Fibroblast of lung (primary cell): ENCODE results near the gene SPON2.

ENCODE experiments used
- CTCF ChIP-seq, 2 donors: IDR thresholded peaks in 1 of 2; conservative IDR thresholded peaks in 1 of 2; 1 replicate in 1 of 2; 2 replicates in 1 of 2; pipeline ENCODE4 v1.5.1; 2011 to 2012; ENCODE audit warnings: low read length in 2 of 2, control low read depth in 1 of 2, inconsistent platforms in 1 of 2, low read depth in 1 of 2, mild to moderate bottlenecking in 1 of 2
- EZH2 ChIP-seq: IDR thresholded peaks from 2 replicates; pipeline ENCODE4 v1.5.1; 2012; ENCODE audit warnings: low read length, control low read depth, mild to moderate bottlenecking; ENCODE audit errors: missing control alignments

- TF ChIP-seq CTCF (conservative IDR thresholded peaks at IDR 0.05 in 1 of 2, IDR thresholded peaks at IDR 0.05 in 1 of 2; ENCODE audit: low read depth in 1 of 2, low read length in 2 of 2) (no peak), EZH2 (no peak)
Observed at GRCh38 chr4:1154126-1154522, 18.3 kb downstream of the SPON2 start.
